Esophagus squamous epithelium (tissue), 5 donors: ENCODE results near the gene SPOPL. TPM values are rescaled to one million over a fixed set of nuclear protein-coding genes. Genes with fewer than 3 reads are reported as not detected.

Experiments
- DNase-seq: peaks from one replicate; lab custom pipeline; 2025; lab: John Stamatoyannopoulos, UW
- H3K27ac ChIP-seq, 4 donors: fragments of 200-600 bp; sonication (generic); one replicate each; pipeline ENCODE4 v1.5.1; 2016 to 2019; ENCODE audit warnings: mild to moderate bottlenecking in 1 of 4
- H3K27me3 ChIP-seq, 4 donors: fragments of 200-600 bp; sonication (generic); 1 replicate in 3 of 4; 2 replicates in 1 of 4; pipeline versions ENCODE4 v1.5.1 to v1.6.0; 2017 to 2021; ENCODE audit warnings: antibody characterized with exemption in 1 of 4
- H3K36me3 ChIP-seq, 3 donors: fragments of 200-600 bp; sonication (generic); one replicate each; pipeline ENCODE4 v1.5.1; 2016 to 2019
- H3K4me1 ChIP-seq, 3 donors: fragments of 200-600 bp; sonication (generic); one replicate each; pipeline ENCODE4 v1.5.1; 2017 to 2019
- H3K4me3 ChIP-seq, 4 donors: fragments of 200-600 bp; sonication (generic); 1 replicate in 3 of 4; 2 replicates in 1 of 4; pipeline ENCODE4 v1.5.1; 2016 to 2019; ENCODE audit warnings: mild to moderate bottlenecking in 2 of 4, moderate library complexity in 1 of 4
- H3K9me3 ChIP-seq, 3 donors: fragments of 200-600 bp; sonication (generic); one replicate each; pipeline ENCODE4 v1.5.1; 2016 to 2019
- POLR2A ChIP-seq, 4 donors: fragments of 450-650 bp; IDR thresholded peaks; one replicate each; pipeline ENCODE4 v1.6.1; 2017; ENCODE audit warnings: antibody characterized with exemption in 4 of 4, mild to moderate bottlenecking in 4 of 4, moderate library complexity in 3 of 4
- WGBS, 2 donors: methylation state at CpG; one replicate each; pipeline ENCODE4 v1.1.5; 2018; 5-methylcytosine and 5-hydroxymethylcytosine counted together
- intact Hi-C: fragments of 100-400 bp; cut with DNase I; formaldehyde crosslinking; loops from one replicate; pipeline ENCODE4 v1.15.0; 2022
- total RNA-seq, 4 donors: library from RNA; depleted of rRNA; stranded (reverse); fragments of >200 nt; gene quantifications; one replicate each; pipeline ENCODE4 v1.1.0, GENCODE V29; 2016
- TF ChIP-seq, protein P1 (sequence below), 6 experiments: fragments of 450-650 bp in 4 of 6; fragments of 200-600 bp in 2 of 6; sonication (generic) in 2 of 6; IDR thresholded peaks; one replicate each; pipeline ENCODE4 v1.5.1; 2016 to 2019; ENCODE audit warnings: antibody characterized with exemption in 6 of 6, mild to moderate bottlenecking in 4 of 6, moderate library complexity in 4 of 6
- donor health status: DM: yes; HTN: yes; CAD: no.

Gene SPOPL
- total RNA-seq, 4 donors from 2014 or later = 8.4 to 21.2 (median 13.3) TPM

GRCh38 chr2:138486363-138487198 is 15.0 kb upstream of the SPOPL start:
- TF ChIP-seq, protein P1, sequence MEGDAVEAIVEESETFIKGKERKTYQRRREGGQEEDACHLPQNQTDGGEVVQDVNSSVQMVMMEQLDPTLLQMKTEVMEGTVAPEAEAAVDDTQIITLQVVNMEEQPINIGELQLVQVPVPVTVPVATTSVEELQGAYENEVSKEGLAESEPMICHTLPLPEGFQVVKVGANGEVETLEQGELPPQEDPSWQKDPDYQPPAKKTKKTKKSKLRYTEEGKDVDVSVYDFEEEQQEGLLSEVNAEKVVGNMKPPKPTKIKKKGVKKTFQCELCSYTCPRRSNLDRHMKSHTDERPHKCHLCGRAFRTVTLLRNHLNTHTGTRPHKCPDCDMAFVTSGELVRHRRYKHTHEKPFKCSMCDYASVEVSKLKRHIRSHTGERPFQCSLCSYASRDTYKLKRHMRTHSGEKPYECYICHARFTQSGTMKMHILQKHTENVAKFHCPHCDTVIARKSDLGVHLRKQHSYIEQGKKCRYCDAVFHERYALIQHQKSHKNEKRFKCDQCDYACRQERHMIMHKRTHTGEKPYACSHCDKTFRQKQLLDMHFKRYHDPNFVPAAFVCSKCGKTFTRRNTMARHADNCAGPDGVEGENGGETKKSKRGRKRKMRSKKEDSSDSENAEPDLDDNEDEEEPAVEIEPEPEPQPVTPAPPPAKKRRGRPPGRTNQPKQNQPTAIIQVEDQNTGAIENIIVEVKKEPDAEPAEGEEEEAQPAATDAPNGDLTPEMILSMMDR (IDR thresholded peaks at IDR 0.05) = no peak
- no peak for TF ChIP-seq POLR2A (IDR thresholded peaks at IDR 0.05)
- no peaks in the 10 kb centered on the region for H3K36me3 ChIP-seq
- no peaks in the 10 kb centered on the region for H3K4me1 ChIP-seq
- no peaks in the 10 kb centered on the region for H3K9me3 ChIP-seq
- 36 to 49% methylated on average over 2 of the region's 2 CpGs for WGBS, 2 donors
- no peak overlapping the region for H3K4me3 ChIP-seq
- H3K27me3 ChIP-seq = no peaks in the 10 kb centered on the region
- intact Hi-C loops = no loop called here
- H3K27ac ChIP-seq = no peak overlapping the region
- no peak for DNase-seq

GRCh38 chr2:138490673-138491494 is 10.7 kb upstream of the SPOPL start:
- no peak for DNase-seq
- no peaks in the 10 kb centered on the region for H3K27me3 ChIP-seq
- WGBS, 2 donors = 82 to 86% methylated on average over 4 of the region's 4 CpGs
- H3K27ac ChIP-seq = no peak overlapping the region
- intact Hi-C loops = no loop called here
- TF ChIP-seq, protein P1 (IDR thresholded peaks at IDR 0.05) = no peak
- no peak for TF ChIP-seq POLR2A (IDR thresholded peaks at IDR 0.05)
- H3K9me3 ChIP-seq = no peaks in the 10 kb centered on the region
- H3K4me1 ChIP-seq = no peaks in the 10 kb centered on the region
- H3K36me3 ChIP-seq = no peaks in the 10 kb centered on the region
- H3K4me3 ChIP-seq = no peak overlapping the region

- TF ChIP-seq POLR2A (IDR thresholded peaks at IDR 0.05) = no peak
- TF ChIP-seq, protein P1 (IDR thresholded peaks at IDR 0.05) = no peak
- no peak for DNase-seq
These were observed 10.1 kb upstream of the SPOPL start for GRCh38 chr2:138491495-138491862.

GRCh38 chr2:138492160-138492559 is 9.4 kb upstream of the SPOPL start:
- intact Hi-C loops = no loop called here
- H3K36me3 ChIP-seq = no peaks in the 10 kb centered on the region
- H3K4me1 ChIP-seq = no peaks in the 10 kb centered on the region
- no peak overlapping the region for H3K27ac ChIP-seq
- no peak overlapping the region for H3K4me3 ChIP-seq
- WGBS, 2 donors = 86 to 100% methylated on average over 2 of the region's 2 CpGs
- H3K9me3 ChIP-seq = no peaks in the 10 kb centered on the region
- DNase-seq = no peak
- H3K27me3 ChIP-seq = no peaks in the 10 kb centered on the region
- TF ChIP-seq POLR2A (IDR thresholded peaks at IDR 0.05) = no peak
- TF ChIP-seq, protein P1 (IDR thresholded peaks at IDR 0.05) = no peak

More at GRCh38 chr2:138491495-138491862, 10.1 kb upstream of the SPOPL start:
- no peak overlapping the region for H3K4me3 ChIP-seq
- no peaks in the 10 kb centered on the region for H3K9me3 ChIP-seq
- no peak overlapping the region for H3K27ac ChIP-seq
- intact Hi-C loops = no loop called here
- no peaks in the 10 kb centered on the region for H3K36me3 ChIP-seq
- no peaks in the 10 kb centered on the region for H3K27me3 ChIP-seq
- no peaks in the 10 kb centered on the region for H3K4me1 ChIP-seq

DNA sequence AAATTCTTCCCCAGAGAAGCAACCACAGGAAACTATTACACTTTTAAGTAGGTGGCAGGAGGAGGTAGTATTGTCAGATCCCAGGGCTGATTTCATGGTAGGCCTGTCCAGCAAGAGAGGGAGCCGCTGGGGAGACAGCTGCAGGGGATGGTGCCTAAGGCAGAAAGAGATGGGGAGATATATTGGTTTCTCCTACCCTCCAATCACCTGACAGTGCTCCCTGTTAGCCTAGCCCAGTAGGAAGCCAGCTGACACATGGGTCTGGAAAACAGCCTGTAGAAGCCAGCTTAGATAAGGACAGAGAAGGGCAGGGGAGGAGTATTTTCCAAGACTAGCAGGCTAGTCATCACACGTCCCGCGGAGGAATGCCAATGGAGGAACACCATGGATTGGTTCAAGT is 8.2 kb upstream of the SPOPL start:
- DNase-seq = no peak
- H3K27ac ChIP-seq = no peak overlapping the region

More for the DNA sequence above, 8.2 kb upstream of the SPOPL start:
- no peak for TF ChIP-seq POLR2A (IDR thresholded peaks at IDR 0.05)
- TF ChIP-seq, protein P1 (IDR thresholded peaks at IDR 0.05) = no peak
- intact Hi-C loops = no loop called here
- WGBS, 2 donors = 81 to 90% methylated on average over 4 of the region's 4 CpGs
- Histone ChIP-seq H3K36me3 (no peaks in the 10 kb centered on the region), H3K9me3 (no peaks in the 10 kb centered on the region), H3K27me3 (no peaks in the 10 kb centered on the region), H3K4me1 (no peaks in the 10 kb centered on the region), H3K4me3 (no peak overlapping the region)
